ENCODE results near the gene ACSF2. TPM values are rescaled to one million over a fixed set of nuclear protein-coding genes. Genes with fewer than 3 reads are reported as not detected.

ACSF2 gene
- total RNA-seq, 1 donor from 2014 or later: 28.8 TPM

DNA sequence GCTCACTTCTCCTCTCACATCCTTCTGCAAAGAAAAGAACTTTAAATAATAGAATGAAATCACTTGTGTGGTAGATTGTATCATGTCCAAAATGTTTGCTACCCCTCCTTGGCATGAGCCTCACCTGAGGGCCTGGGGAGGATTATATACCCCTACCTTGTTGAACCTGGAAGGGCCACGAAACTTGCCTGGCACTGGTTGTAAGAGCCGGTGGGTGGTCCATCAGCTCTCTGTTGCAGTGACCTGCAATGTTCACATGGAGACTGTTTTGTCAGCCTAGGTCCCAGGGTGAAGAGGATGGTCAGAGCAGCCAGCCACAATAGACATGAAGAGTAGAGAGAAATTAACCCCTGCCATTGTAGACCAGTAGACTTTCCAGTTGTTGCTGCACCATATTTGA lies 62.9 kb downstream of the ACSF2 start:
- no peaks in the 10 kb centered on the region for H3K36me3 ChIP-seq

DNA sequence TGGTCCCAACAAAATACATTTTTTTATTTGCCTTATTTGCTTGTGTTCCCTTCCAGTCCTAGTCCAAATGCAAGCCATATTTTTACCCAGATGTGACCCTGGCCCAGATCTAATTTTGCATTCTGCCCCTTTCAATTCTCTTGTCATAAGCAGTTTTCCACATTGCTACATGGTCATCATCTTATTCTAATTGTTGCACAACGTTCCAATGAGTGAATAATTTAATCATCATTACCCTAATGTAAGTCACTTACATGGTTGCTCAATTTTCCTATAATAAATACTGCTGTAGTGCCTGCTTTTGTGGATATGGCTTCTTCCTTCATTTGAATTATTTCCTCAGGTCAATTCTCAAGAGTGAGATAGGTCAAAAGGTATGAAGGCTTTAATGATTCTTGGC lies 65.5 kb downstream of the ACSF2 start:
- H3K27ac Mint-ChIP-seq: no peak overlapping the region
- H3K4me2 ChIP-seq: no peak overlapping the region
- no peaks in the 10 kb centered on the region for H3K79me2 ChIP-seq (ENCODE audit: low read depth)
- H2AFZ ChIP-seq (replicated peaks): no peak overlapping the region
- H4K20me1 ChIP-seq (ENCODE audit: low read depth): no peaks in the 10 kb centered on the region
- no peak overlapping the region for H3K4me3 ChIP-seq
- H3F3A ChIP-seq (ENCODE audit: low read depth): no peaks in the 10 kb centered on the region
- no peak overlapping the region for H3K27ac ChIP-seq
- H3K4me3 Mint-ChIP-seq: no peak overlapping the region
- TF ChIP-seq, protein P1, sequence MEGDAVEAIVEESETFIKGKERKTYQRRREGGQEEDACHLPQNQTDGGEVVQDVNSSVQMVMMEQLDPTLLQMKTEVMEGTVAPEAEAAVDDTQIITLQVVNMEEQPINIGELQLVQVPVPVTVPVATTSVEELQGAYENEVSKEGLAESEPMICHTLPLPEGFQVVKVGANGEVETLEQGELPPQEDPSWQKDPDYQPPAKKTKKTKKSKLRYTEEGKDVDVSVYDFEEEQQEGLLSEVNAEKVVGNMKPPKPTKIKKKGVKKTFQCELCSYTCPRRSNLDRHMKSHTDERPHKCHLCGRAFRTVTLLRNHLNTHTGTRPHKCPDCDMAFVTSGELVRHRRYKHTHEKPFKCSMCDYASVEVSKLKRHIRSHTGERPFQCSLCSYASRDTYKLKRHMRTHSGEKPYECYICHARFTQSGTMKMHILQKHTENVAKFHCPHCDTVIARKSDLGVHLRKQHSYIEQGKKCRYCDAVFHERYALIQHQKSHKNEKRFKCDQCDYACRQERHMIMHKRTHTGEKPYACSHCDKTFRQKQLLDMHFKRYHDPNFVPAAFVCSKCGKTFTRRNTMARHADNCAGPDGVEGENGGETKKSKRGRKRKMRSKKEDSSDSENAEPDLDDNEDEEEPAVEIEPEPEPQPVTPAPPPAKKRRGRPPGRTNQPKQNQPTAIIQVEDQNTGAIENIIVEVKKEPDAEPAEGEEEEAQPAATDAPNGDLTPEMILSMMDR (IDR thresholded peaks at IDR 0.05): no peak
- TF ChIP-seq EZH2phosphoT487 (IDR thresholded peaks at IDR 0.05) (no peak), EZH2 (IDR thresholded peaks at IDR 0.05) (no peak)
- DNase-seq (ENCODE audit: low spot score): no peak
- H3K36me3 Mint-ChIP-seq: no peaks in the 10 kb centered on the region
- no peak overlapping the region for H3K9ac ChIP-seq
- H3K27me3 ChIP-seq: no peaks in the 10 kb centered on the region
- no peaks in the 10 kb centered on the region for H3K36me3 ChIP-seq
- no peaks in the 10 kb centered on the region for H3K9me3 Mint-ChIP-seq
- H3K27me3 Mint-ChIP-seq (ENCODE audit: insufficient read depth, low read depth): peaks cover 5% of the 10 kb centered on the region
- no peaks in the 10 kb centered on the region for H3K4me1 ChIP-seq
- no peaks in the 10 kb centered on the region for H3K9me3 ChIP-seq (ENCODE audit: low read depth)
- H3K4me1 Mint-ChIP-seq: peaks cover 2% of the 10 kb centered on the region

More for the DNA sequence above, 62.9 kb downstream of the ACSF2 start:
- Histone ChIP-seq H3K79me2 (ENCODE audit: low read depth) (no peaks in the 10 kb centered on the region), H4K20me1 (ENCODE audit: low read depth) (no peaks in the 10 kb centered on the region), H3K9ac (no peak overlapping the region), H3K4me1 (no peaks in the 10 kb centered on the region), H3K27me3 (no peaks in the 10 kb centered on the region), H3K4me2 (no peak overlapping the region), H3K9me3 (ENCODE audit: low read depth) (no peaks in the 10 kb centered on the region), H3K27ac (no peak overlapping the region), H3K4me3 (no peak overlapping the region), H2AFZ (replicated peaks) (no peak overlapping the region), H3F3A (ENCODE audit: low read depth) (no peaks in the 10 kb centered on the region)
- no peaks in the 10 kb centered on the region for H3K36me3 Mint-ChIP-seq
- no peak overlapping the region for H3K27ac Mint-ChIP-seq
- no peaks in the 10 kb centered on the region for H3K9me3 Mint-ChIP-seq
- no peak for DNase-seq (ENCODE audit: low spot score)
- no peaks in the 10 kb centered on the region for H3K27me3 Mint-ChIP-seq (ENCODE audit: insufficient read depth, low read depth)
- H3K4me3 Mint-ChIP-seq: no peak overlapping the region
- TF ChIP-seq EZH2 (IDR thresholded peaks at IDR 0.05): no peak
- no peak for TF ChIP-seq EZH2phosphoT487 (IDR thresholded peaks at IDR 0.05)
- TF ChIP-seq, protein P1 (IDR thresholded peaks at IDR 0.05): no peak
- peaks cover 2% of the 10 kb centered on the region for H3K4me1 Mint-ChIP-seq

DNA sequence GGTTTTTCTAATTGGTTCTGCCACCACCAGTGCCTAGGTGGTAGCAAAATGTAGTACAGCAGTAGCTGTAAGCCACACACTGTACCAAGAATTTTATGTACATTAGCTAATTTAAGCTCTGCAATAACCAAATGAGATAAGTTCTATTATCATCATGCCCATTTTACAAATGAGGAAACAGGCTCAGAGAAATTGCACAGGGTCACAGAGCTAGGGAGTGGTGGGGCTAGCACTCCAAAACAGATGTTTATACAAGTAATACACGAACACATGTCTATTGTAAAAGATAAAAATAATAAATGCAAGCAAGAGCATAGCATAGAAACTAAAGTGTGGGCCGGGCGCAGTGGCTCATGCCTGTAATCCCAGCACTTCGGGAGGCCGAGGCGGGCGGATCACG lies 66.2 kb downstream of the ACSF2 start:
- Histone ChIP-seq H3F3A (ENCODE audit: low read depth) (no peaks in the 10 kb centered on the region), H3K4me3 (no peak overlapping the region), H3K4me2 (no peak overlapping the region), H3K9me3 (ENCODE audit: low read depth) (no peaks in the 10 kb centered on the region), H3K36me3 (no peaks in the 10 kb centered on the region), H3K4me1 (no peaks in the 10 kb centered on the region), H3K9ac (no peak overlapping the region), H3K27ac (no peak overlapping the region), H3K27me3 (no peaks in the 10 kb centered on the region), H3K79me2 (ENCODE audit: low read depth) (no peaks in the 10 kb centered on the region), H2AFZ (replicated peaks) (no peak overlapping the region), H4K20me1 (ENCODE audit: low read depth) (no peaks in the 10 kb centered on the region)
- no peak overlapping the region for H3K27ac Mint-ChIP-seq
- TF ChIP-seq, protein P1 (IDR thresholded peaks at IDR 0.05): no peak
- TF ChIP-seq EZH2phosphoT487 (IDR thresholded peaks at IDR 0.05) (no peak), EZH2 (IDR thresholded peaks at IDR 0.05) (no peak)
- H3K4me1 Mint-ChIP-seq: peaks cover 2% of the 10 kb centered on the region
- no peaks in the 10 kb centered on the region for H3K36me3 Mint-ChIP-seq
- peaks cover 5% of the 10 kb centered on the region for H3K27me3 Mint-ChIP-seq (ENCODE audit: insufficient read depth, low read depth)
- no peaks in the 10 kb centered on the region for H3K9me3 Mint-ChIP-seq
- no peak overlapping the region for H3K4me3 Mint-ChIP-seq
- no peak for DNase-seq (ENCODE audit: low spot score)

Data from neural progenitor cell (in vitro differentiated cells).